SK-N-SH treated with all-trans-retinoic acid at 6 μM for 48 hours (cell line): ENCODE measurements around the gene DHDDS.

Experiments used
- ARNTL ChIP-seq: fragments of 450-650 bp; formaldehyde crosslinking; IDR thresholded peaks from 2 replicates; pipeline ENCODE4 v1.5.0; 2020; ENCODE audit warnings: low read depth, mild to moderate bottlenecking, moderate library complexity, borderline replicate concordance
- BACH2 ChIP-seq: fragments of 250-450 bp; sonication (Bioruptor Pico); IDR thresholded peaks from 2 replicates; pipeline ENCODE4 v1.9.0; 2021; ENCODE audit warnings: mild to moderate bottlenecking, borderline replicate concordance
- CSDC2 ChIP-seq: fragments of 250-450 bp; sonication (Bioruptor Pico); IDR thresholded peaks from 2 replicates; pipeline ENCODE4 v1.5.0; 2020; ENCODE audit warnings: mild to moderate bottlenecking, moderate library complexity
- SNAI2 ChIP-seq: fragments of 250-450 bp; sonication (Bioruptor Pico); IDR thresholded peaks from 2 replicates; pipeline ENCODE4 v1.5.0; 2020; ENCODE audit warnings: mild to moderate bottlenecking, moderate library complexity
- TCF4 ChIP-seq: fragments of 250-450 bp; sonication (Bioruptor Pico); IDR thresholded peaks from 2 replicates; pipeline ENCODE4 v1.8.0; 2021; ENCODE audit warnings: mild to moderate bottlenecking, moderate library complexity, borderline replicate concordance
- ZFP3 ChIP-seq: fragments of 250-450 bp; sonication (Bioruptor Pico); IDR thresholded peaks from 2 replicates; pipeline ENCODE4 v1.5.0; 2020; ENCODE audit warnings: mild to moderate bottlenecking, moderate library complexity
- ZNF70 ChIP-seq: fragments of 450-650 bp; formaldehyde crosslinking; IDR thresholded peaks from 2 replicates; pipeline ENCODE4 v1.5.0; 2020; ENCODE audit warnings: mild to moderate bottlenecking, moderate library complexity
- ZNF8 ChIP-seq: fragments of 450-650 bp; formaldehyde crosslinking; IDR thresholded peaks from 2 replicates; pipeline ENCODE4 v1.5.0; 2020; ENCODE audit warnings: mild to moderate bottlenecking, moderate library complexity
- TF ChIP-seq, protein P1 (sequence below): fragments of 250-450 bp; sonication (Bioruptor Pico); IDR thresholded peaks from 2 replicates; pipeline ENCODE4 v1.8.0; 2020; ENCODE audit warnings: mild to moderate bottlenecking, moderate library complexity, borderline replicate concordance
- TF ChIP-seq, protein P2 (sequence below): fragments of 250-450 bp; sonication (Bioruptor Pico); IDR thresholded peaks from 2 replicates; pipeline ENCODE4 v1.5.1; 2021; ENCODE audit warnings: mild to moderate bottlenecking, moderate library complexity

DNA sequence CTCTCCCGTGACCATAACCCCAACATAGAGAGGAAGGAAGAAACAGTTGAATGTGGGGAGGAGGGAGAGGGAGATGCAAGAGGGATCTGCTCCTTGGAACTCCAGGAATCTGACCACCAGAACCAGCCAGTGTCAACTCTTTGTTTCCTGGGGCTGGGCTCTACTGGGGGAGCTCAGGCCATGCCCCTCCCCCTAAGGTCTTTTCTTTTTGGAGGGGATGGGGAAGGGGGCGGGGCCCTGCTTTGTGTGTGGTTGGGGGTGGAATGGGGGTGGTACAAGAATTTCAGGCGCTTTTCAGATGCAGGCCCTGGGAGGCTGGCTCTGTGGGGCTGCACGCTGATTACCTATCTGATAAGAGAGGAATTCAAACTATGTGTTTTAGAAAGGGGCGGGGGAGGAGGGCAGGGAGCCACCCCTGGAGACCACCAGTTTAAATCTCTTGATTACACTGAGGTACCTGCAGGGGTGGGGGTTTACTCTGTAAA is 13.2 kb upstream of the DHDDS start:
- TF ChIP-seq ZFP3: no peak
- TF ChIP-seq TCF4 (CRISPR knock-in tag): no peak
- no peak for TF ChIP-seq ZNF8 (CRISPR knock-in tag)
- no peak for TF ChIP-seq ZNF70 (CRISPR knock-in tag)
- no peak for TF ChIP-seq CSDC2
- TF ChIP-seq SNAI2: no peak
- TF ChIP-seq BACH2 (CRISPR knock-in tag): no peak
- no peak for TF ChIP-seq ARNTL (CRISPR knock-in tag)
- TF ChIP-seq, protein P1, sequence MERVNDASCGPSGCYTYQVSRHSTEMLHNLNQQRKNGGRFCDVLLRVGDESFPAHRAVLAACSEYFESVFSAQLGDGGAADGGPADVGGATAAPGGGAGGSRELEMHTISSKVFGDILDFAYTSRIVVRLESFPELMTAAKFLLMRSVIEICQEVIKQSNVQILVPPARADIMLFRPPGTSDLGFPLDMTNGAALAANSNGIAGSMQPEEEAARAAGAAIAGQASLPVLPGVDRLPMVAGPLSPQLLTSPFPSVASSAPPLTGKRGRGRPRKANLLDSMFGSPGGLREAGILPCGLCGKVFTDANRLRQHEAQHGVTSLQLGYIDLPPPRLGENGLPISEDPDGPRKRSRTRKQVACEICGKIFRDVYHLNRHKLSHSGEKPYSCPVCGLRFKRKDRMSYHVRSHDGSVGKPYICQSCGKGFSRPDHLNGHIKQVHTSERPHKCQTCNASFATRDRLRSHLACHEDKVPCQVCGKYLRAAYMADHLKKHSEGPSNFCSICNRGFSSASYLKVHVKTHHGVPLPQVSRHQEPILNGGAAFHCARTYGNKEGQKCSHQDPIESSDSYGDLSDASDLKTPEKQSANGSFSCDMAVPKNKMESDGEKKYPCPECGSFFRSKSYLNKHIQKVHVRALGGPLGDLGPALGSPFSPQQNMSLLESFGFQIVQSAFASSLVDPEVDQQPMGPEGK (CRISPR knock-in tag): no peak
- TF ChIP-seq, protein P2, sequence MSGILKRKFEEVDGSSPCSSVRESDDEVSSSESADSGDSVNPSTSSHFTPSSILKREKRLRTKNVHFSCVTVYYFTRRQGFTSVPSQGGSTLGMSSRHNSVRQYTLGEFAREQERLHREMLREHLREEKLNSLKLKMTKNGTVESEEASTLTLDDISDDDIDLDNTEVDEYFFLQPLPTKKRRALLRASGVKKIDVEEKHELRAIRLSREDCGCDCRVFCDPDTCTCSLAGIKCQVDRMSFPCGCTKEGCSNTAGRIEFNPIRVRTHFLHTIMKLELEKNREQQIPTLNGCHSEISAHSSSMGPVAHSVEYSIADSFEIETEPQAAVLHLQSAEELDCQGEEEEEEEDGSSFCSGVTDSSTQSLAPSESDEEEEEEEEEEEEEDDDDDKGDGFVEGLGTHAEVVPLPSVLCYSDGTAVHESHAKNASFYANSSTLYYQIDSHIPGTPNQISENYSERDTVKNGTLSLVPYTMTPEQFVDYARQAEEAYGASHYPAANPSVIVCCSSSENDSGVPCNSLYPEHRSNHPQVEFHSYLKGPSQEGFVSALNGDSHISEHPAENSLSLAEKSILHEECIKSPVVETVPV: no peak
